Activated B cell treated with CpG ODN at 0.5 μM for 24 hours (primary cell): ENCODE results near the gene SRSF9. TPM values are rescaled to one million over a fixed set of nuclear protein-coding genes. Genes with fewer than 3 reads are reported as not detected.

Experiments
- ATAC-seq: fragments of 200-7000 bp; cut with Tn5 transposase; one replicate; pipeline ENCODE4 v1.10.0; 2021; ENCODE audit warnings: low read depth, mild to moderate bottlenecking, moderate library complexity
- CTCF ChIA-PET: fragments of 350-600 bp; sonication (Branson Sonifier 250); formaldehyde crosslinking; loops from one replicate; lab custom pipeline; 2021; ENCODE audit warnings: antibody characterized with exemption; lab: Charles Lee
- POLR2A ChIA-PET: fragments of 350-600 bp; sonication (Branson Sonifier 250); formaldehyde crosslinking; loops from one replicate; lab custom pipeline; 2021; ENCODE audit warnings: antibody characterized with exemption; lab: Charles Lee
- DNase-seq: peaks from one replicate; pipeline ENCODE4 v3.0.0; 2022
- H3K27ac Mint-ChIP-seq: one replicate; pipeline ENCODE4 v1.8.0; 2020; ENCODE audit warnings: mixed read lengths
- H3K27me3 Mint-ChIP-seq: one replicate; pipeline ENCODE4 v1.8.0; 2021; ENCODE audit warnings: mixed read lengths
- H3K36me3 Mint-ChIP-seq: one replicate; pipeline ENCODE4 v1.8.0; 2021; ENCODE audit warnings: low read depth, mixed read lengths
- H3K4me1 Mint-ChIP-seq: one replicate; pipeline ENCODE4 v1.8.0; 2021; ENCODE audit warnings: mixed read lengths
- H3K4me3 Mint-ChIP-seq: one replicate; pipeline ENCODE4 v1.8.0; 2020; ENCODE audit warnings: mild to moderate bottlenecking, mixed read lengths
- H3K9me3 Mint-ChIP-seq: one replicate; pipeline ENCODE4 v1.8.0; 2020; ENCODE audit warnings: mixed read lengths
- CTCF ChIP-seq: fragments of 200-600 bp; IDR thresholded peaks from one replicate; pipeline ENCODE4 v1.8.0; 2022; ENCODE audit warnings: antibody characterized with exemption, mild to moderate bottlenecking
- intact Hi-C: fragments of 100-400 bp; cut with micrococcal nuclease; formaldehyde crosslinking; loops from one replicate; pipeline ENCODE4 v1.15.1; 2024
- total RNA-seq: library from RNA; stranded (reverse); gene quantifications from 2 replicates; pipeline ENCODE4 v1.2.3, GENCODE V29; 2022

Gene SRSF9
- total RNA-seq, 1 donor from 2014 or later = 191 TPM

GRCh38 chr12:120468821-120469449 lies 613 bp downstream of the SRSF9 start:
- ATAC-seq (peak; percentile 66), DNase-seq (no peak)
- Mint-ChIP-seq H3K27me3 (no peaks in the 10 kb centered on the region), H3K36me3 (peaks cover 34% of the 10 kb centered on the region), H3K9me3 (no peaks in the 10 kb centered on the region), H3K4me3 (peak overlapping the region; percentile 90), H3K27ac (peak overlapping the region; percentile 86), H3K4me1 (peaks cover 33% of the 10 kb centered on the region)
- ChIA-PET POLR2A (interaction anchor here (0.6 to 3.5 kb wide), 23 partner anchors 10 to 1322 kb away, joined by 3 to 54 read pairs (median 5); partner anchors contain the start of genes ACADS, COQ5, COX6A1 and DYNLL1), CTCF (interaction anchor here (1.2 to 2.7 kb wide), 6 partner anchors 10 to 63 kb away, joined by 4 to 16 read pairs (median 6); partner anchors contain the start of genes COX6A1 and DYNLL1)
- intact Hi-C loops = loop anchor here (1.0 to 2.0 kb wide), 6 partner anchors 14 to 112 kb away; partner anchors contain the start of genes GATC, POP5, RNF10 and TRIAP1
- TF ChIP-seq CTCF = no peak

GRCh38 chr12:120468325-120468820 lies 1.2 kb downstream of the SRSF9 start:
- POLR2A ChIA-PET = interaction anchor here (0.5 to 3.5 kb wide), 17 partner anchors 10 to 1323 kb away, joined by 3 to 54 read pairs (median 7); partner anchors contain the start of genes COQ5, COX6A1, DYNLL1 and POP5
- ATAC-seq = no peak
- CTCF ChIA-PET = interaction anchor here (1.0 to 2.7 kb wide), 6 partner anchors 9 to 240 kb away, joined by 4 to 16 read pairs (median 6); partner anchors contain the start of genes COX6A1 and DYNLL1
- Mint-ChIP-seq H3K36me3 (peaks cover 40% of the 10 kb centered on the region), H3K27ac (peak overlapping the region; percentile 86), H3K9me3 (no peaks in the 10 kb centered on the region), H3K27me3 (no peaks in the 10 kb centered on the region), H3K4me3 (peak overlapping the region; percentile 90), H3K4me1 (peaks cover 33% of the 10 kb centered on the region)
- DNase-seq = peak; percentile 21
- intact Hi-C loops = loop anchor here (2.0 kb wide), 2 partner anchors 14 to 22 kb away; partner anchors contain the start of genes GATC and TRIAP1
- TF ChIP-seq CTCF = no peak

- Mint-ChIP-seq H3K4me1 (peaks cover 33% of the 10 kb centered on the region), H3K36me3 (peaks cover 49% of the 10 kb centered on the region), H3K27ac (no peak overlapping the region), H3K27me3 (no peaks in the 10 kb centered on the region), H3K4me3 (peak overlapping the region; percentile 90), H3K9me3 (no peaks in the 10 kb centered on the region)
- CTCF ChIA-PET = interaction anchor here (1.0 to 2.1 kb wide), 5 partner anchors 14 to 239 kb away, joined by 4 to 6 read pairs (median 4); no protein-coding TSS in a partner anchor
- no peak for TF ChIP-seq CTCF
- DNase-seq (no peak), ATAC-seq (no peak)
- POLR2A ChIA-PET = interaction anchor here (0.5 to 3.5 kb wide), 6 partner anchors 20 to 267 kb away, joined by 3 to 54 read pairs (median 9); partner anchors contain the start of genes DYNLL1, POP5, RNU4-1 and RNU4-2
- intact Hi-C loops = no loop called here
Observed at GRCh38 chr12:120467439-120467838, 2.1 kb downstream of the SRSF9 start.

GRCh38 chr12:120466560-120467315 lies 2.8 kb downstream of the SRSF9 start:
- TF ChIP-seq CTCF = no peak
- POLR2A ChIA-PET = interaction anchor here (0.6 to 3.5 kb wide), 3 partner anchors 31 to 266 kb away, joined by 3 to 39 read pairs (median 3); partner anchors contain the start of genes RNU4-1, RNU4-2 and RPLP0
- Mint-ChIP-seq H3K27me3 (no peaks in the 10 kb centered on the region), H3K4me1 (peaks cover 33% of the 10 kb centered on the region), H3K4me3 (no peak overlapping the region), H3K27ac (no peak overlapping the region), H3K9me3 (no peaks in the 10 kb centered on the region), H3K36me3 (peaks cover 56% of the 10 kb centered on the region)
- CTCF ChIA-PET = interaction anchor here (0.7 to 2.1 kb wide), 4 partner anchors 14 to 112 kb away, joined by 3 to 6 read pairs (median 4); no protein-coding TSS in a partner anchor
- ATAC-seq (no peak), DNase-seq (no peak)
- intact Hi-C loops = loop anchor here (1.0 kb wide), 2 partner anchors 110 to 141 kb away; no protein-coding TSS in a partner anchor
